Activated naive CD8-positive, alpha-beta T cell treated with anti-CD3 and anti-CD28 coated beads, Interleukin-2, amount 50 U/mL, for 24 hours (primary cell): ENCODE measurements around the gene PRKRA.
"Not testable (repeated sequence)": the region's sequence is repeated elsewhere in the genome, so short reads cannot be mapped to it uniquely, and the experiment has no call there.

Experiments used
- ATAC-seq: fragments of 150-1000 bp; cut with Tn5 transposase; one replicate; pipeline ENCODE4 v1.10.0; 2021
- DNase-seq: peaks from one replicate; pipeline ENCODE4 v3.0.0; 2021
- H3K27ac Mint-ChIP-seq: one replicate; pipeline ENCODE4 v1.8.0; 2021; ENCODE audit warnings: mild to moderate bottlenecking, mixed read lengths
- H3K27me3 Mint-ChIP-seq: one replicate; pipeline ENCODE4 v1.8.0; 2021; ENCODE audit warnings: mixed read lengths
- H3K36me3 Mint-ChIP-seq: one replicate; pipeline ENCODE4 v1.8.0; 2021; ENCODE audit warnings: low read depth, mixed read lengths
- H3K4me1 Mint-ChIP-seq: one replicate; pipeline ENCODE4 v1.8.0; 2021; ENCODE audit warnings: mixed read lengths
- H3K4me3 Mint-ChIP-seq: one replicate; pipeline ENCODE4 v1.8.0; 2021; ENCODE audit warnings: mild to moderate bottlenecking, moderate library complexity, mixed read lengths
- H3K9me3 Mint-ChIP-seq: one replicate; pipeline ENCODE4 v1.8.0; 2021; ENCODE audit warnings: mixed read lengths

The PRKRA gene

GRCh38 chr2:178413472-178414265 lies 37.3 kb downstream of the PRKRA start:
- Mint-ChIP-seq H3K27ac (peak overlapping the region; percentile 92), H3K27me3 (no peaks in the 10 kb centered on the region), H3K9me3 (no peaks in the 10 kb centered on the region), H3K36me3 (no peaks in the 10 kb centered on the region), H3K4me1 (peaks cover 23% of the 10 kb centered on the region), H3K4me3 (peak overlapping the region; percentile 88)
- ATAC-seq = peak; percentile 83
- DNase-seq = peak; percentile 83

GRCh38 chr2:178412453-178412852 lies 38.5 kb downstream of the PRKRA start:
- H3K27me3 Mint-ChIP-seq, H3K36me3 Mint-ChIP-seq, H3K9me3 Mint-ChIP-seq, ATAC-seq, DNase-seq, H3K27ac Mint-ChIP-seq: not testable (repeated sequence)
- peaks cover 23% of the 10 kb centered on the region for H3K4me1 Mint-ChIP-seq
- peak overlapping the region; percentile 88 for H3K4me3 Mint-ChIP-seq

GRCh38 chr2:178412047-178412446 lies 38.9 kb downstream of the PRKRA start:
- ATAC-seq = no peak
- DNase-seq = no peak
- Mint-ChIP-seq H3K27me3 (no peaks in the 10 kb centered on the region), H3K36me3 (no peaks in the 10 kb centered on the region), H3K4me1 (peaks cover 23% of the 10 kb centered on the region), H3K9me3 (no peaks in the 10 kb centered on the region), H3K27ac (no peak overlapping the region), H3K4me3 (no peak overlapping the region)

- ATAC-seq (no peak), DNase-seq (no peak)
- peaks cover 16% of the 10 kb centered on the region for H3K4me1 Mint-ChIP-seq
- H3K9me3 Mint-ChIP-seq = no peaks in the 10 kb centered on the region
- no peak overlapping the region for H3K27ac Mint-ChIP-seq
- H3K27me3 Mint-ChIP-seq = no peaks in the 10 kb centered on the region
- H3K4me3 Mint-ChIP-seq = no peak overlapping the region
- H3K36me3 Mint-ChIP-seq = no peaks in the 10 kb centered on the region
Observed at GRCh38 chr2:178409261-178409660, 41.7 kb downstream of the PRKRA start.

- no peaks in the 10 kb centered on the region for H3K9me3 Mint-ChIP-seq
- ATAC-seq = peak; percentile 66
- H3K4me1 Mint-ChIP-seq = peaks cover 5% of the 10 kb centered on the region
- no peaks in the 10 kb centered on the region for H3K36me3 Mint-ChIP-seq
- H3K27me3 Mint-ChIP-seq = peaks cover 7% of the 10 kb centered on the region
- DNase-seq = no peak
- no peak overlapping the region for H3K4me3 Mint-ChIP-seq
- H3K27ac Mint-ChIP-seq = no peak overlapping the region
Observed at GRCh38 chr2:178404368-178404767, 46.6 kb downstream of the PRKRA start.

- no peak for ATAC-seq
- no peak overlapping the region for H3K27ac Mint-ChIP-seq
Observed at GRCh38 chr2:178403671-178404306, 47.2 kb downstream of the PRKRA start.

GRCh38 chr2:178401994-178402437 lies 49.0 kb downstream of the PRKRA start:
- DNase-seq = no peak
- no peak overlapping the region for H3K4me3 Mint-ChIP-seq
- H3K9me3 Mint-ChIP-seq = no peaks in the 10 kb centered on the region
- peaks cover 7% of the 10 kb centered on the region for H3K27me3 Mint-ChIP-seq
- ATAC-seq = no peak
- H3K36me3 Mint-ChIP-seq = no peaks in the 10 kb centered on the region
- peaks cover 5% of the 10 kb centered on the region for H3K4me1 Mint-ChIP-seq
- no peak overlapping the region for H3K27ac Mint-ChIP-seq

More at GRCh38 chr2:178403671-178404306, 47.2 kb downstream of the PRKRA start:
- H3K4me3 Mint-ChIP-seq = no peak overlapping the region
- H3K36me3 Mint-ChIP-seq = no peaks in the 10 kb centered on the region
- no peak for DNase-seq
- peaks cover 7% of the 10 kb centered on the region for H3K27me3 Mint-ChIP-seq
- H3K4me1 Mint-ChIP-seq = peaks cover 5% of the 10 kb centered on the region
- H3K9me3 Mint-ChIP-seq = no peaks in the 10 kb centered on the region

GRCh38 chr2:178397002-178397605 lies 53.9 kb downstream of the PRKRA start:
- H3K27ac Mint-ChIP-seq = no peak overlapping the region
- no peak for DNase-seq
- peaks cover 5% of the 10 kb centered on the region for H3K27me3 Mint-ChIP-seq
- H3K4me3 Mint-ChIP-seq = no peak overlapping the region
- no peaks in the 10 kb centered on the region for H3K9me3 Mint-ChIP-seq
- ATAC-seq = peak; percentile 54
- H3K4me1 Mint-ChIP-seq = no peaks in the 10 kb centered on the region
- H3K36me3 Mint-ChIP-seq = no peaks in the 10 kb centered on the region

GRCh38 chr2:178395941-178396570 lies 54.9 kb downstream of the PRKRA start:
- no peak for ATAC-seq
- Mint-ChIP-seq H3K4me1 (no peaks in the 10 kb centered on the region), H3K4me3 (no peak overlapping the region), H3K9me3 (no peaks in the 10 kb centered on the region), H3K27ac (no peak overlapping the region), H3K27me3 (peaks cover 1% of the 10 kb centered on the region), H3K36me3 (no peaks in the 10 kb centered on the region)
- no peak for DNase-seq

- H3K9me3 Mint-ChIP-seq = no peaks in the 10 kb centered on the region
- H3K27me3 Mint-ChIP-seq = no peaks in the 10 kb centered on the region
- no peaks in the 10 kb centered on the region for H3K4me1 Mint-ChIP-seq
- no peak overlapping the region for H3K27ac Mint-ChIP-seq
- no peak for ATAC-seq
- no peak overlapping the region for H3K4me3 Mint-ChIP-seq
- no peak for DNase-seq
- H3K36me3 Mint-ChIP-seq = no peaks in the 10 kb centered on the region
Observed at GRCh38 chr2:178395295-178395694, 55.7 kb downstream of the PRKRA start.

GRCh38 chr2:178394859-178395258 lies 56.1 kb downstream of the PRKRA start:
- no peak for DNase-seq
- no peak for ATAC-seq
- H3K9me3 Mint-ChIP-seq = no peaks in the 10 kb centered on the region
- H3K4me1 Mint-ChIP-seq = no peaks in the 10 kb centered on the region
- H3K4me3 Mint-ChIP-seq = no peak overlapping the region
- H3K27me3 Mint-ChIP-seq = no peaks in the 10 kb centered on the region
- no peaks in the 10 kb centered on the region for H3K36me3 Mint-ChIP-seq
- no peak overlapping the region for H3K27ac Mint-ChIP-seq

- Mint-ChIP-seq H3K9me3 (no peaks in the 10 kb centered on the region), H3K27ac (no peak overlapping the region), H3K36me3 (no peaks in the 10 kb centered on the region), H3K4me3 (no peak overlapping the region), H3K4me1 (no peaks in the 10 kb centered on the region), H3K27me3 (no peaks in the 10 kb centered on the region)
- ATAC-seq (no peak), DNase-seq (no peak)
Observed at GRCh38 chr2:178392215-178392614, 58.8 kb downstream of the PRKRA start.

GRCh38 chr2:178391701-178392100 lies 59.3 kb downstream of the PRKRA start:
- DNase-seq (no peak), ATAC-seq (no peak)
- H3K27me3 Mint-ChIP-seq = no peaks in the 10 kb centered on the region
- H3K27ac Mint-ChIP-seq = no peak overlapping the region
- no peak overlapping the region for H3K4me3 Mint-ChIP-seq
- no peaks in the 10 kb centered on the region for H3K9me3 Mint-ChIP-seq
- no peaks in the 10 kb centered on the region for H3K4me1 Mint-ChIP-seq
- H3K36me3 Mint-ChIP-seq = no peaks in the 10 kb centered on the region

GRCh38 chr2:178388287-178388686 lies 62.7 kb downstream of the PRKRA start:
- Mint-ChIP-seq H3K4me1 (no peaks in the 10 kb centered on the region), H3K4me3 (no peak overlapping the region), H3K36me3 (no peaks in the 10 kb centered on the region), H3K27ac (no peak overlapping the region), H3K27me3 (no peaks in the 10 kb centered on the region), H3K9me3 (no peaks in the 10 kb centered on the region)
- DNase-seq (no peak), ATAC-seq (no peak)
